Thymus (tissue), 11 donors: ENCODE results near the gene SCD5. TPM values are rescaled to one million over a fixed set of nuclear protein-coding genes. Genes with fewer than 3 reads are reported as not detected.

ENCODE experiments used
- DNase-seq, 9 donors: peaks; one replicate each; pipeline ENCODE4 v3.0.0-alpha.2; 2013; ENCODE audit warnings: low spot score in 9 of 9, low read depth in 6 of 9, missing footprints in 1 of 9
- H3K27ac ChIP-seq, 2 donors: one replicate each; pipeline ENCODE4 v1.5.1; 2013; ENCODE audit warnings: control low read depth in 1 of 2, low read depth in 1 of 2, low read length in 1 of 2, mild to moderate bottlenecking in 1 of 2, moderate library complexity in 1 of 2
- H3K27me3 ChIP-seq, 2 donors: one replicate each; pipeline ENCODE4 v1.5.1; 2013; ENCODE audit warnings: low read length in 1 of 2; ENCODE audit not compliant: control insufficient read depth in 2 of 2, insufficient read depth in 1 of 2
- H3K36me3 ChIP-seq, 2 donors: one replicate each; pipeline ENCODE4 v1.5.1; 2013; ENCODE audit warnings: low read length in 1 of 2, mild to moderate bottlenecking in 1 of 2, moderate library complexity in 1 of 2; ENCODE audit not compliant: control insufficient read depth in 2 of 2, insufficient read depth in 2 of 2
- H3K4me1 ChIP-seq, 2 donors: one replicate each; pipeline ENCODE4 v1.5.1; 2013; ENCODE audit warnings: low read length in 2 of 2; ENCODE audit not compliant: control insufficient read depth in 2 of 2, insufficient read depth in 2 of 2
- H3K4me3 ChIP-seq, 2 donors: one replicate each; pipeline ENCODE4 v1.5.1; 2013; ENCODE audit warnings: low read length in 2 of 2, control low read depth in 1 of 2, mild to moderate bottlenecking in 1 of 2
- H3K9me3 ChIP-seq, 2 donors: one replicate each; pipeline ENCODE4 v1.5.1; 2013; ENCODE audit warnings: low read length in 1 of 2, mild to moderate bottlenecking in 1 of 2; ENCODE audit not compliant: control insufficient read depth in 2 of 2, insufficient read depth in 1 of 2
- WGBS: extraction: QIAGEN DNeasy Blood & Tissue Kit; methylation state at CpG from one replicate; pipeline ENCODE4 v1.1.7; 2013; 5-methylcytosine and 5-hydroxymethylcytosine counted together
- polyA plus RNA-seq: library from polyadenylated mRNA; stranded (reverse); fragments of 200-250 nt; gene quantifications from one replicate; pipeline ENCODE4 v1.2.3, GENCODE V29; 2013
- total RNA-seq: library from RNA; stranded (reverse); fragments of 120-200 nt; gene quantifications from one replicate; pipeline ENCODE4 v1.2.4, GENCODE V29; 2013
- donor health status: healthy.

SCD5 gene
- total and polyA plus RNA-seq, 2 donors: 6.5 to 20.1 TPM

DNA sequence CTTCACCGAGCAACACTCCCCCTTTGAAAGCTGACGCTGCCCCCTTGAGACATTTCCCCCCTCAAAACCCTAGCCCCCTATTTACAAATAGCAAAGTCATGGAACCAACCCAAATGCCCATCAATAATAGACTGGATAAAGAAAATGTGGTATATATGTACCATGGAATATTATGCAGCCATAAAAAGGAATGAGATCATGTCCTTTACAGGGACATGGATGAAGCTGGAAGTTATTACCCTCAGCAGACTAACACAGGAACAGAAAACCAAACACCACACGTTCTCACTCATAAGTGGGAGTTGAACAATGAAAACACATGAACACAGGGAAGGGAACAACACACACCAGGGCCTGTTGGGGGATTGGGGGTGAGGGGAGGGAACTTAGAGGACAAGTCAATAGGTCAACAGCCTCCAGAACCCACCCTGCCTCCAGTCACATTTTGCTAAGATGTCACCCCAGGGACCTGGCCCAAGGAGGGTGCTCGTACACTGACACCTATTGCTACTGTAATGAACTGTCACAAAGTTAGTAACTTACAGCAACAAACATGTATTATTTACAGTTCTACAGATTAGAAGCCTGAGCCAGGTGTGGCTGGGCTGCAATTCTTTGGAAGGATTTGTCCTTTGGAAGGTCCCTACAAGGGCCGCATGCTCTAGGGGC is 20.6 kb downstream of the SCD5 start:
- Histone ChIP-seq H3K9me3 (no peaks in the 10 kb centered on the region), H3K27ac (no peak overlapping the region), H3K36me3 (no peaks in the 10 kb centered on the region), H3K4me1 (peaks cover 4 to 6% of the 10 kb centered on the region in 2 donors), H3K27me3 (no peaks in the 10 kb centered on the region), H3K4me3 (no peak overlapping the region)
- no peak for DNase-seq
- 99% methylated on average over 5 of the region's 5 CpGs for WGBS

DNA sequence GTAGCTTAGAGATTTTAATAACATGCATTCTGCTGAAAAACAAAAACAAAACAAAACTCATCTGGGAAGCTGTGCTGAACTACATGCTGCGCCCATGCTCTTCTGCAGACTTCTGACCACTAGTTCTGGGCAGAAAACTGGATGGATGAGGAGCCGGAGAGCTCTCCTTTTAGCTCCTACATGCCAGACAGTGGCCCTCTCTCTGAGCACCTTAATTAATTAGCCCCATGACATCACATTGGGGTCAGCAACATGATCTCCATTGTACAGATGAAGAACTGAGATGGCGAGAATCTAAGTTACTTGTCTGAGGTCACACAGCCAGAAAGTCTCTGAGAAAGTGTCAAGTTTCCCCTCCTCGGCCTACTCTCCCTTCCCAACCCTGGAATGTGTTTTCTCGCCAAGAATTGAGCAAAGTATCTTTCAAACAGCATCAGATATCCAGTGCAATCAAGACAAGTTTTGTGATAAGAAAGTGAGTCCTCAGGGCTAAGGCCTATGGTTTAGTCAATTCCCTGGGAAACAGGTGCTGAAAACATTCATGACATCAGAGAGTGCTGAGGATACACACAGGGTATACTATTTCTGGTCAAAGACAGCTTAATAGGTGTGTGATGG is 21.6 kb downstream of the SCD5 start:
- H3K36me3 ChIP-seq: no peaks in the 10 kb centered on the region

GRCh38 chr4:82775243-82775642 is 23.4 kb downstream of the SCD5 start:
- H3K9me3 ChIP-seq: no peaks in the 10 kb centered on the region
- H3K27ac ChIP-seq: no peak overlapping the region
- H3K4me3 ChIP-seq: no peak overlapping the region
- H3K27me3 ChIP-seq: no peaks in the 10 kb centered on the region
- peaks cover 0 to 3% of the 10 kb centered on the region in 2 donors for H3K4me1 ChIP-seq
- no peak for DNase-seq
- H3K36me3 ChIP-seq: no peaks in the 10 kb centered on the region
- WGBS: 77% methylated on average over 5 of the region's 5 CpGs

More for the DNA sequence above, 21.6 kb downstream of the SCD5 start:
- Histone ChIP-seq H3K4me1 (peaks cover 4 to 6% of the 10 kb centered on the region in 2 donors), H3K9me3 (no peaks in the 10 kb centered on the region), H3K4me3 (no peak overlapping the region), H3K27me3 (no peaks in the 10 kb centered on the region), H3K27ac (no peak overlapping the region)
- DNase-seq: no peak
- WGBS: 94% methylated on average over 5 of the region's 5 CpGs

- Histone ChIP-seq H3K9me3 (no peaks in the 10 kb centered on the region), H3K27ac (no peak overlapping the region), H3K27me3 (no peaks in the 10 kb centered on the region), H3K36me3 (no peaks in the 10 kb centered on the region), H3K4me1 (no peaks in the 10 kb centered on the region), H3K4me3 (no peak overlapping the region)
- WGBS: 63% methylated on average over 3 of the region's 3 CpGs
- no peak for DNase-seq
These were observed 23.9 kb downstream of the SCD5 start for GRCh38 chr4:82774711-82775171.

GRCh38 chr4:82773057-82773456 is 25.5 kb downstream of the SCD5 start:
- WGBS: 84% methylated on average over 4 of the region's 4 CpGs
- Histone ChIP-seq H3K4me1 (no peaks in the 10 kb centered on the region), H3K36me3 (no peaks in the 10 kb centered on the region), H3K27ac (no peak overlapping the region), H3K27me3 (no peaks in the 10 kb centered on the region), H3K9me3 (no peaks in the 10 kb centered on the region), H3K4me3 (no peak overlapping the region)
- no peak for DNase-seq

DNA sequence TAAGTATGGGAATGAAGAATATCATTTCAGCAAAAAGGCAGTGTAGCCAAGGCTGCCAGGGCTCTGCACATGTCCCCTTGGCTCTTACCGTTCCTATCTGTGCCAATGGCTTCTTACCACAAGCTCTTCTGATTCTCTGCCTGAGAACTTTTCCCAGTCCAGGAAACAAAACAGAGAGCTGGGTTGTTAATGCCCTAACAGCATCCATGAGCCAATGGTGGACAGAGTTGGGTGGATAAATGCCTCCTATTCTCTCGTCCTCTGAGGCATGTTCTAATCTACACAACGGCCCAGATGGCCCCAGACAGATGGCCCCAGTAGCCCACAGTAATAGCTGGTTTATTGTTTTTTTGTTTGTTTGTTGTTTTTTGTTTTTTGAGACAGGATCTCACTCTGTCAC is 28.0 kb downstream of the SCD5 start:
- Histone ChIP-seq H3K27me3 (no peaks in the 10 kb centered on the region), H3K4me1 (no peaks in the 10 kb centered on the region), H3K4me3 (no peak overlapping the region), H3K27ac (no peak overlapping the region), H3K9me3 (peaks cover 0 to 2% of the 10 kb centered on the region in 2 donors), H3K36me3 (no peaks in the 10 kb centered on the region)
- 94% methylated on average over 3 of the region's 3 CpGs for WGBS
- no peak for DNase-seq

- Histone ChIP-seq H3K36me3 (no peaks in the 10 kb centered on the region), H3K27me3 (no peaks in the 10 kb centered on the region), H3K4me1 (no peaks in the 10 kb centered on the region), H3K4me3 (no peak overlapping the region), H3K9me3 (peaks cover 0 to 4% of the 10 kb centered on the region in 2 donors), H3K27ac (no peak overlapping the region)
- DNase-seq: no peak
These were observed 33.5 kb downstream of the SCD5 start for GRCh38 chr4:82765134-82765533.

DNA sequence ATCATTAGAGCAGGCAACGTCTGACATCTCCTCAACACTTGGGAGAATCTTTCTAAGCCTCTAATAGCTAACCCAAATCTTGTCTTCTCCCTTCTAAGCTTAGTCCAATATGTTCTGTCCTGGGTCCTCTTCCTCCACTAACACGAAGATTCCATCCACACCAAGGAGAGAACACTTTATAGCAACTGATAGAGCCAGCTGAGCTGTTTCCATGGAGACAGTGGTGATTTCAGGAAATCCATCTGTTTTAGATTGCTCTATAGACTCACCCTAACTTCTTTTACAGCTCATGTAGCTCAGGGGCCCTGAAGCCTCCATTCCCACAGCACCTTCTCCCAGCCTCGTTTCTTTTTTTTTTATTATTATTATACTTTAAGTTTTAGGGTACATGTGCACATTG is 37.4 kb downstream of the SCD5 start:
- H3K27ac ChIP-seq: no peak overlapping the region
- peaks cover 0 to 4% of the 10 kb centered on the region in 2 donors for H3K9me3 ChIP-seq
- no peak overlapping the region for H3K4me3 ChIP-seq
- WGBS: 22% methylated on average over 3 of the region's 3 CpGs
- H3K27me3 ChIP-seq: peaks cover 0 to 17% of the 10 kb centered on the region in 2 donors
- DNase-seq: no peak
- H3K4me1 ChIP-seq: no peaks in the 10 kb centered on the region
- no peaks in the 10 kb centered on the region for H3K36me3 ChIP-seq

GRCh38 chr4:82758701-82759685 is 39.6 kb downstream of the SCD5 start:
- Histone ChIP-seq H3K27ac (no peak overlapping the region), H3K4me3 (no peak overlapping the region), H3K27me3 (peaks cover 0 to 19% of the 10 kb centered on the region in 2 donors), H3K4me1 (no peaks in the 10 kb centered on the region), H3K9me3 (no peaks in the 10 kb centered on the region), H3K36me3 (no peaks in the 10 kb centered on the region)
- DNase-seq: no peak
- 94% methylated on average over 31 of the region's 31 CpGs for WGBS
